Sciatic nerve (tissue), 2 donors: ENCODE data around the gene CCDC92. TPM values are rescaled to one million over a fixed set of nuclear protein-coding genes. Genes with fewer than 3 reads are reported as not detected.
A peak's percentile ranks its signal among the peaks of the same experiment; 100 is the strongest.

Experiments
- ATAC-seq: fragments of 200-7000 bp; cut with Tn5 transposase; one replicate; pipeline ENCODE4 v1.9.1; 2020; ENCODE audit warnings: mild to moderate bottlenecking, moderate library complexity
- DNase-seq: peaks from one replicate; pipeline ENCODE4 v3.0.0-alpha.2; 2020; ENCODE audit warnings: low spot score
- intact Hi-C: fragments of 100-400 bp; cut with DNase I; formaldehyde crosslinking; loops from one replicate; pipeline ENCODE4 v1.14.2; 2022
- total RNA-seq: library from RNA; stranded (reverse); fragmentation: NEBNext Ultra II Directional; extraction: Animal tissue kit (Norgen Biotek cat#: 25700); gene quantifications from one replicate; pipeline ENCODE4 v1.2.1, GENCODE V29; 2021
- donor health status: DM: no; HTN: no; CAD: no.
- donor health status: DM: no; HTN: no; CAD: no.

CCDC92 gene, protein sequence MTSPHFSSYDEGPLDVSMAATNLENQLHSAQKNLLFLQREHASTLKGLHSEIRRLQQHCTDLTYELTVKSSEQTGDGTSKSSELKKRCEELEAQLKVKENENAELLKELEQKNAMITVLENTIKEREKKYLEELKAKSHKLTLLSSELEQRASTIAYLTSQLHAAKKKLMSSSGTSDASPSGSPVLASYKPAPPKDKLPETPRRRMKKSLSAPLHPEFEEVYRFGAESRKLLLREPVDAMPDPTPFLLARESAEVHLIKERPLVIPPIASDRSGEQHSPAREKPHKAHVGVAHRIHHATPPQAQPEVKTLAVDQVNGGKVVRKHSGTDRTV
- total RNA-seq: 49.2 TPM

DNA sequence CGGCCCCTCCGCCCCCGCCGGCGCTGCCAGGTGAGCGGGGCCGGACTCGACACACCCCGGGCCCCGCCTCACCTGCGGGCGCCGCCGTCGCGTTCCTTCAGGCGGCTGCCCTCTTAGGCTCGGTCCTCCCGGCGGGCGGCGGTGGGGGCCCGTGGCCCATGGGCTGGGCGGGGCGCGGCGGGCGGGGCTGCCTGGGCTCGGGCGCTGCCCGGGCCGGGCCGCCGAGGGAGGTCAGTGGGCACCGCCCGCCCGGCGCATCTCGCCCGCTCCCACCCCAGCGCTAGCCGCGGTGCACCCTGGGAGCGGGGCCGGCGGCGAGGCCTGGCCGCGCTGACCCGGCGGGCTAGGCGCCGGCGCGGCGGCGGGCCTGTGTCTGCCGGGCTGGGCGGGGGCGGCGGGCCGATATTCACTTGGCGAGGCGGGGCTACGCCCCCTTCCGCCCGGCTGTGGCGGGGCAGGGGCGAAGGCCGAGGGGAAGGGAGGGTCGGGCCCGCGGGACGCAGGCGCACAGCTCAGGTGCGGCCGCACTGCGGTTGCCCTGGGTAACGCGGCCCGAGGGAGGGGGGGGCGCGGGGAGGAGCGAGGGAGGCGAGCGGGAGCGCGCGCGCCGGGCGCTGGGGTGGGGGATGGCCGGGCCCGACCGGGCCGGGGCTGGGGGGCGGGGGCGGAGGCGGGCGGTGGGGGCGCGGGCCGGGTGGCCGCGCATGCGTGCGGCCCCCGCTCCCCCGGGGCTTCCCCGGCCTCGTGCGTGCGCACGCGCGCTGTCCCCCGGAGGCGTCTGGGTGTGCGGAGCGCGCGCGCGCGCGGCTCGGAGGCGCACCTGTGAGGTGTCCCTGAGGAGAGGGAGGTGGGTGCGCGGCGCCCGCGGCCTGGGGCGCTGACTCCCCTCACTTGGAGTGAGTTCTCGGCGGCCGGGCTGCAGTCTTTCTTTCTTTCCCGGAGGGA, at the start of gene CCDC92, which contains the start of gene ZNF664:
Gene CCDC92, minus strand, starts transcription at position 375 of the 945 bp plus-strand sequence. CDS start 28,526 bp downstream, outside the sequence.
Gene ZNF664, plus strand, starts transcription at position 759 of the 945 bp plus-strand sequence. CDS start 38,930 bp downstream, outside the sequence.
- DNase-seq (peak; percentile 94), ATAC-seq (peak; percentile 95)
- intact Hi-C loops: loop anchor here (10.0 kb wide), 1 partner anchor 68 kb away; no protein-coding TSS in a partner anchor

DNA sequence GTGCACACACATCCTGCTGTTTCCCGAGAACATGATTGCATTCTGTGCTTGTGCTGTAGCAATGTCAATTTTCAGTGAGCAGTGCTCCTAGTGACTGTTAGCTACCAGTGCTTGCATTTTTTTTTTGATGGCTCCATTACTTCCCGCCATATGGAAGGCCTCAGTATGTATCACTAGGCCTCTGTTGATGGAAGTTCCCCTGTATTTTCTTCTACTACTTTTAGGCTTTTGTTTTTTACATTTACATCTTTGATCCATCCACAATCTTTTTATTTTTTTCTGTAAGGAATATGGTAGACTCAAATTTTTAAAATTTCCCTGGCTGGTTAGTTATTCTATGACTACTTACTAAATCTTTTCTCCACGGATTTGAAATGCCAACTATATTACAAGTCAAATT, 49.5 kb upstream of the CCDC92 start:
- intact Hi-C loops: no loop called here
- no peak for ATAC-seq
- DNase-seq: no peak

DNA sequence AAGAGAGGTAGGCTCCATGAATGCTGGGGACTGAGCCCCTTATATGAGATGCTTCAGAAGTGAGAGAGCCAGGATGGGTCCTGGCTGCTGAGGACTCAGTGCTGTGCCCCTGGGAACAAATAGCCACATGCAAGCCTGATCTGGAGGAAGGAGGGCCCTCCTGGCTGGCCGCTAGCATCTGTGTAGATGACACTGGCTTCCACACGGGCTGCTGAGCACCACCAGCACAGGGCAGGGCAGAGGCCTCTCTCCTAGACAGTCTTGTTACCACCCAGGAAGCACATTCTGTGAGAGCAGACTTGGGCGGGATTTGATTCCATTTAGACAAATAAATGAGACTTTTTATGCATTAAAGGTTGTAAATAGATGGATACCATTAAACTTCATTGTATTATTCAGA, 48.4 kb upstream of the CCDC92 start:
- DNase-seq: no peak
- intact Hi-C loops: no loop called here

DNA sequence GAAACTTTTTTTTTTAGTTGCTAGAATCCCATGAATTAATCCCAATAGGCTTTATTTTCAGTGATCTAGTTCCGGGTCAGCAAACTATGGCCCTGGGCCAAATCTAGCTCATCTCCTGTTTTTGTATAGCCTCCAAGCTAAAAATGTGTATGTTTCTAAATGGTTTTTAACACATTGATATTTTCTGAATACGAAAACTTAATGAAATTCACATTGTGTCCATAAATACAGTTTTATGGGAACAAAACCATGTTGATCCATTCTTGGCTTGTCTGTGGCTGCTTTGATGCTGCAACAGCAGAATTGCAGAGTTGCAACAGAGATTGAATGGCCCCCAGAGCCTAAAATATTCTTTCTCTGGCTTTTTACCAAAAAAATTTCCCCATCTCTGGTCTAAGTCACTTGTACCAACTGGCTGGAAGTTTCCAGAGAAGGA, 47.9 kb upstream of the CCDC92 start:
- no peak for DNase-seq
- intact Hi-C loops: no loop called here
- ATAC-seq: peak; percentile 75

More for the DNA sequence above, 48.4 kb upstream of the CCDC92 start:
- ATAC-seq: peak; percentile 58

DNA sequence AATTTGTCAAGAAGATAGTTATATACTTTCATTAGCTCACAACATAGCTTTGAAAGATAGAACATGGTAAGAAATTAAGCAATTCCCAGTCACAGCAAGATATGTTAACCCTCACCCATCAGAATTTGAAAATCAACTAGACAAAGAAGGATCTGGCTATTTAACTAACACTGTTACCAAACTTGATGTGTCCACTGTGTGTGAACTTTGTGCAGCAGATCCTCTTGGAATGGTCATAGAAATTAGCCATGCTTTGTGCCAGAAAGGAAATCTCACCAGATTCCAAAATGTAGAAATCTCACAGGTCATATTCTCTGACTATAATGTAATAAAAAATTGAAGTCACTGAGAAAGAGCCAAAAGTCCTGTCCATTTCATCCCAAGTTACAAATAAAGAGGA, 46.5 kb upstream of the CCDC92 start:
- intact Hi-C loops: no loop called here
- ATAC-seq: peak; percentile 59

DNA sequence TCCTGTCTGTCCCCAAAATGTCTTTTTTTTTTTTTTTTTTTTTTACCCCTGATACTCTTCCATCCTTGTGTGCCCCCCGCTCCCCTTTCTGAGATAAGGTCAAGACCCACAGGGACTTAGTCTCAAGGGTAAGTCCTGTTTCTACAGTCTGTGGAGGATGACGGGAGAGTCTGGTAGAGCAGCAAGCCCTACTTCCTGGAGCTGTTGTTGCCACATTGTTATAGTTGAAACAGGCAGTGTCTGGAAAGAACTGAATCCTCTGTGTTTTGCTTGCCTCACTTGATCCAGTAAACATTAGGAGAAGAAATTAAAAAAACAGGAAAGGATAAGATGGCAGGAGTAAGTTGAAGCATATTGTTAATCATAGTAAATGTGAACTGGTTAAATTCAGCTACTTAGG, 45.9 kb upstream of the CCDC92 start:
- ATAC-seq: peak; percentile 70

More for the DNA sequence above, 46.5 kb upstream of the CCDC92 start:
- DNase-seq: no peak

DNA sequence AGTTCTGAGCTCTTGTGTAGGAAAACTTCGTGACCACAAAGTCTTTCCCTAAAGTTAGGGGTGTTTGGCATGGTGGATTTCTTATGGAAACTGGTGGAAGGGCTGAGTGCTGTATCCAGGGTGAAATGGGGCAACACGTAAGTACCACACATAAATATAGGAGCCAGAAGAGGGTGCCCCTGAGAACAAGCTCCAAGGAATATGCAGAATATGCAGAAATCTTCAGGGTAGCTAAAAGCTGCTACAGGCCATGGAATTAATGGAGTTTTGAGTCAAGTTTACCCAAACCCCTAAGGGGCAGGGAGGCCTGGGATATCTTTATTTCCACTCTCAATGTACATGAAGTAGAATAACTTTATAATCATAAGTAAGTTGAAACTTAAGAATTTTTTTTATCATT, 44.4 kb upstream of the CCDC92 start:
- intact Hi-C loops: no loop called here
- DNase-seq: no peak
- ATAC-seq: no peak

More for the DNA sequence above, 45.9 kb upstream of the CCDC92 start:
- intact Hi-C loops: no loop called here
- no peak for DNase-seq

DNA sequence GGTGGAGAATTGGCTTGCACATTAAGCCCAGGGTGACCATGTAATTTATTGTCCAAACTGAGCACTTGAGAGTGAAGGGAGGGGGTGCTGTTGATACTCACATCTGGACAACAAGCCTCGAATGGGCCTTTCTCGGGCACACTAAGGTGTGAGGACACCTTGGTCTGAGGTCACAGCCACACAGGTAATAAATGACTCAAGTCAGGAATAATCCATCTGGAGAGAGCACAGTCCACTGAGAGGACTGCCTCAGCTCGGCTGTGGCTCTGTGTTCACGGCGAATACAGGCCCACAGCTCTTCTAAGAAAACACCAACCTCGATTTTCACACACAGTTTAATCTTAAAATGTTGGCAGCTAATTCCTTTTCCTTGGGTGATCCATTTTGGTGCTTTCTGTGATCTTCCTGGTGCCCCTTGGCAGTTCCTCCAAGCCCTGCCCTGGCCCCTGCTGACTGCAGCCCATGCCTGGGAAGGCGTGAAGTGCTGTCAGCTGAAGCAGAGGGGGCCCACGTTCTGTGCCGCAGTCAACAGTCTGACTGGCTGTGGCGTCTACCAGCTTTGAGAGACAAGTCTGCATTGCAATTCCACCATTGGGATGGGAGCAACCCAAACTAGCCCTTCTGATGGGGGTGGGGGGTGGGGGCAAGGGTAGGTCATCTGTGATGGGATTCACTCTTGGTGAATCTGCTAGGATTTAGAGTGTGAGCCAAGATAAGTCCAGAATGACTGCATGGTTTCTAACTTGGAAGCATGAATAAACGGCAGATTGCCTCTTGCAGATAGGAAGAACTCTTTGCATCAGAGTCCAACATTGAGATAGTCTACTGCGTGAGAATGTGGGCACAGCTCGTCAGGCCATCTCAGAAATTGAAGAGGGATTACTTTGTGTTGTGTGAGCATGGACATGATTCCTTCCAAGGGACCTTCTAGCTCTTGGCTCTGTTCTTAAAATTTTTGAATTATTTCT, 43.1 kb upstream of the CCDC92 start:
- DNase-seq: no peak
- intact Hi-C loops: no loop called here
- ATAC-seq: no peak

DNA sequence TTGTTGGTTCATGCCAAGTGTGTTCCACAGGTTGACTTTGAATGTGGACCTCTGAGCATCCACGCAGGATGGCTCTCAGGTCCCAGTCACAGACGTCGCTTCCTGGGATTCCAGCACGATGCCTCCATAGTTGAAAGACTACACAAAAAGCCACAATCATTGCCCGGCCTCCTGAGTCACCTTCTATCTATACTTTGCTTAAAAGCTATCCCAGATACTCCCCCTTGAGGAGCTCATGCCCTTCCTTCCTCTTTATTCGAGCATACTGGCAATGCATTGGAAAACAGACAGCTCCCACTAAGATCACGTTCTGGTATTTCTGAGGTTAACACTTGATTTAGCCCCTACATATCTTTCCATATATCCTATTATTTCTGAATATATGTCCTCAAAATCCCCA, 40.4 kb upstream of the CCDC92 start:
- intact Hi-C loops: no loop called here
- ATAC-seq (no peak), DNase-seq (no peak)

DNA sequence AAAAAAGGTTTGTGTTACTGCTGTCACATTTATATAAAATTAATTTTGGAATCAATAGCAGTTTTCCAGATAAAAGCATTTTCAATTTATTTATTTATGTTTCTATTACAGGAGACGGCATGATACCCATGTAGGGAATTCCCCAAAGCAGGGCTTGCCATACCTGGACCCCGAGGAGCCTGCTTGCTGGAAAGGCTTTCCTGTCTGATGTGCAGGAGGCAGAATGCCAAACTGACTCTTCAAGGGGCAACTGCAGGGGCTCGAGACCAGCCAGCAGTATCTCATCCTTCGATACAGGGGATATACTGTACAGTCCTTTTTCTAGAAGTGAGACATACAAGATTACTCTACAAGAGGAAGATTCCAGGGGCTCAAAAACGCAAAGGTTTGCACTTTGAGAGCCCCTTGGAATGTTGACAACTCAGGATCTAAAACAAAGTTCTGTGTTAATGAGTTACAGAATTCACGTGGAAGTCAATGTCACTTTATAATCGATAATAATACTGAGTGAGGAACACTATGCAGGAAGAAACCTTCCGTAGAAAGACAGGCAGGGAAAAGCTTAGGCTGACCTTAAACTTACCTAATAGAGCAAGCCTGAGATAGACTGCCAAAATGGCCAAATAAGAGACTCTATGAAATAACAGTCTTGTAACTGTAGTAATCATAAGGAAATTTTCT, 38.9 kb upstream of the CCDC92 start:
- intact Hi-C loops: no loop called here

DNA sequence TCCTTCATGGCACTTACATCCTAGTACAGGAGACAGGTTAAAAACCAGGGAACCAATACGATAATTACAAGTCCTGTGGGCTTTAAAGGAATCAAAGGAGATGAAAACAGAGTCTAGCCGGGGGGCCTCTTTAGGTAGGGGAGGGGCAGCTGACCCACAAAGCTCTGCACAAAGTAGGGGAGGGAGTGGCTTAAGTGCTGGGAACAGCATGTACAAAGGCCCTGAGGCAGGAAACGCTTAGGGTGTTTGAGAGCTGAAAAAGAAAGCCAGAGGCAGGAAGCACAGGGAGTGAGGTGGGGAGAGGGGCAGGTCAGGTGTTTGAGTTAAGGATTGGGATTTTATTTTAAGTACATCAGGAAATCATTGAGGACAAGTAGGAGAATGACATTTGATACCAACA, 38.1 kb upstream of the CCDC92 start:
- intact Hi-C loops: no loop called here
- DNase-seq: no peak
- ATAC-seq: no peak

More for the DNA sequence above, 38.9 kb upstream of the CCDC92 start:
- no peak for ATAC-seq
- no peak for DNase-seq

DNA sequence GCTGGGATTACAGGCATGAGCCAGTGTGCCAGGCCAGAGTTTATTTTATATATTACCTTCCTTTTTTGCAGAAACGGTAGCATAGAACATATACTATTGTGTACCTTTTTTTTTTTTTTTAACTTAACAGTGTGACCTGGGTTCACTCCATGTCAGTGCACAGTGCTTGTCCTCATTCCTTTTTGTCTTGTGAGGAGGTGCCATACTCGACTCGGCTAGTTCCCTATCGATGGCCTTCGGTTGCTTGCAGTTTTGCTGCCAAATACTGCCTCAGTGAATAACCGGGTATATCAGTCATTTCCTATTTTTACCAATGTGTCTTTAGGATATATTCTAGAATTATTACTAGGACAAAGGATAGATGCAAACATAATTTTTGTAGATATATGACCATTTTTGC, 37.1 kb upstream of the CCDC92 start:
- no peak for ATAC-seq
- no peak for DNase-seq
- intact Hi-C loops: no loop called here

DNA sequence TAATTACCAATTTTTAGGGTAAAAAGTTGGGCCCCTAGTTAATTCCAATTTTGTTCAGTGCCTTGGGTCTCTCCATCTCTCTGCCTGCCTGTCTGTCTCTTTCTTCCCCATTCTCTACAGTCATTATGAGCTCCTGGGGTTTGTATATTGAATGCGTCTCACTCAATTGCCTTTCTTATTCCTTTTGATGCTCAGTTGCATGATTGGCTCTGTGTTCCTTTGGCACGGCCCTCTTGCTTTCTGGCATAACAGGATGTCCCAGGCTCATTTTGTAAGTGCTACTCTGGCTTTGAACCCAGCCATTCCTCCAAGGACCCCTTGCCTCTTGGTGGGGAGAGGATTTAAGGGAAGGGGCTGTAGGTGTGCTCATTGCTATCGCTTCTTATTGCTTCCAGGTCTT, 36.0 kb upstream of the CCDC92 start:
- intact Hi-C loops: no loop called here
- DNase-seq (no peak), ATAC-seq (no peak)

DNA sequence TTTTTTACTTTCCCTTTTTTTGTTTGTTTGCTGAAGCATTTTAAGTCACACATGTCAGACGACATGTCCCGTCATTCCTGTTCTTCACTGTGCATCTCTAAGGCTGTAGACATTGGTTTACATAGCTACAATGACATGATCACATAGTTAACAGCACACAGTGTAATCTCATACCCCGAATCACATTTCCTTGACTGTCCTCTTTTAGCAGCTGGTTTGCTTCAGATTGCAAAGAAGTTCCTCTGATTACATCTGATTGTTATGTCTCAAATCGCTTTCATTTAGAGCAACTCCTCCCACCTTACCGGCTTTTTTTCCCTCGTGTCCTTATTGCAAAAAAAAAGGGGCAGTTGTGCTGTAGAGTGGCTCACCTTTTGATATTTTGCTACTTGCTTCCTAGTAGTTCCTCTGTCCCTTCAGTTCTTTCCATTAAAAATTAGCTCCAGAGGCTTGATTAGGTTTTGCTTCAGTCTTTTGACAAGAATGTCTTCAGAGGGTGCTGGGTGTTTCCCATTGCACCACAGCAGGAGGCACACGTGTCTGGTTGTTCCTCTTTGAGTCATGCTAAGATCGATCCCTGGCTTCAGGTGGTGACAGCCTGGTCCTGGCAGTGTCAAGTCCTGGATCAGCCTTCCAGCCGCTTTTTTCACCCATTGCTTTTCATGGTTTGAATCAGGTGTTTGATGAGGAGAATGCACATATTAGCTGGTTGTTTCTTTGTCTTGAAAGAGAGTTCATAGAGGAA, 35.4 kb upstream of the CCDC92 start:
- no peak for ATAC-seq
- intact Hi-C loops: no loop called here
- no peak for DNase-seq

DNA sequence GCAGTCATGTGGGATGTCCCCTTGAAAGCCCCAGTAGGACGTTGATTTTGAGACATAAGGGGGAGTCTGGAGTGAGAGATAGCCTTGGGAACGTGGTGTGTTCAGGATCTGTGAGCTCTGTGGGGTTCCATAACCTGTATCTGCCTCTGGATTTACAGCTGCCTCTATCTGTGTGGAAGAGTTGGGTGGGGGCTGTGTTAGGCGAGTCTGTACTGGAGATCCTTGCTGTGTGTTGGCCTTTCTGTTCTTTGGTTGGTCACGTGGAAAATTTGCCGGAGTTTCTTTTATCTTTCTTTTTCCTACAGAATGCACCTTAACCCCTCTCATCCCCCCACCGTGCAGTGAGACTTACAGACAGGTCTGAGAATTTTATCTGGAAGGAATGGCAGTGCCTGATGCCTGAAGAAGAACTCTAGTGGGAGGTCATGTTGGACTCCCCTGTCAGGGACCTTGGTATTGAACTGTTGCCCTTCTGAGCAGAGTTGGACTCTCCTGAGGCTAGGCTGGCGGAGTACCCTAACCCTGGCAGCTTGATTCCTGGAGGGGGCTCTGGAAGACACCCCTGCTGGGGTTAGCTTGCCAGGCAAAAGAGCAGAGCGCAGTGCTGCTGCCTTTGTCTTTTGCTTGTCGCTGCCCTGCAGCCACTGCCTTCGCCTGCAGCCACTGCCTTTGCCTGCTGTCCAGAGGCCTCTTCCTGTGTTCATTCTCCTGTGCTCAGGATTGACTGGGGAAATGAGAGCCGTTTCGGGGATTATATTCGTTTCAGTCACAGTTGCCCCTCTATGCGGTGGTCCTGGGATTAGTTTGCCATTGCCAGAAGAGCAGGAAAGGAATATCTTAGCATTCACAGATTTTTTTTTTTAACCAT, 34.4 kb upstream of the CCDC92 start:
- DNase-seq: no peak
- intact Hi-C loops: no loop called here
- no peak for ATAC-seq

DNA sequence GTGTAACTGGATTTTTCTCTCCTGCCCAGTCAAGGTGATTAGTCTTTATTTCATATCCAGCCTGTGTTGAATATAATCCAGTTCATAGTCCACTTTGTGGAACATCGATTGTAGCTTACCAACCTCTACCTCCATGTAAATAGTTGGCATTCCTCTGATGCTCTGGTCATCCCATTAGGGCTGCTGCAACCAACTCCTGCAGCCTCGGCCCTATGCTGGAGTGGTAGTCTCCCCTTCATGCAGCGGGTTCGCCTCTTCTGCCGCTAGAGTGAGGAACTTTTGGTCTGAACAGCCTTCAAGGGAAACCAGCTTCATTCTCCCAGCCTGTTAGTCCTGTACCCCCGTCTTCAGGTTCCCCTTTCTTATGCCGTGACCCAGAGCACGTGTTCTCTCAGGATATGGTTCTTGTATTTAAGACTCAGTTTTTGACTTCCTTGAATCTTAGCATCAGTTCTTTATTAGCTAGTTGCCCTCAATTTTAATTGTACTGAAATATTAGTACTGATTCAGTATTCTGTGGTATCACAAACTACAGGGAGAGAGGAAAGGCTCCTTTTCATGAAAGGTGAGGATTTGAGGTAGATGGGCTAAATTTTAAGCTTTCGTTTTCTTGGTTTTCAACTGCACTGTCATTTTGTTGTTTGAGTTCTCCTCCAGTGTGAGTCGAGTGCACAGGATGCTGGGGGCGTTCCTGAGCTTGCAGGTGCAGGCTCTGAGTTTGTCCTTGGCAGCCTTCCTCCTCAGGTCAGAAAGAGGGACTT, 33.6 kb upstream of the CCDC92 start:
- intact Hi-C loops: no loop called here
- DNase-seq: no peak
- ATAC-seq: no peak
